Activated T-cell treated with anti-CD3 and anti-CD28 coated beads for 24 hours (primary cell): ENCODE measurements around the gene EP400.

ENCODE experiments used
- DNase-seq: peaks from one replicate; pipeline ENCODE4 v3.0.0-alpha.2; 2020; ENCODE audit warnings: low read depth

EP400 gene

DNA sequence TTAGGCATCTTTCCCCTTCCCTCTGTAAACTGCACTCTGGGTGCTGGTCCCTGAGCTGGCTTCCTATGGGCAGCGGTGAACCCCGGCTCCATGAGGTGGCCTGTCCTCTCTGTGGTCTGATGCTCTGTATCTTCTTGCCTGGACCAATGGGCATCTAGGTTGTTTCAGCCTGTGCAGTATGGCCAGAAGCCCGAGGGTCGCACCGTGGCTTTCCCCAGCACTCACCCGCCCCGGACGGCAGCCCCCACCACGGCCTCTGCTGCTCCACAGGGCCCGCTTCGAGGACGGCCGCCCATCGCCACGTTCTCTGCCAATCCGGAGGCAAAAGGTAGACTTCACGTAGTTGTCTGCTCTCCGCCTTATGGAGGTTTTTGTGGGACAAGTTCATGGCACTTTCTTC is 70.1 kb downstream of the EP400 start:
- no peak for DNase-seq

DNA sequence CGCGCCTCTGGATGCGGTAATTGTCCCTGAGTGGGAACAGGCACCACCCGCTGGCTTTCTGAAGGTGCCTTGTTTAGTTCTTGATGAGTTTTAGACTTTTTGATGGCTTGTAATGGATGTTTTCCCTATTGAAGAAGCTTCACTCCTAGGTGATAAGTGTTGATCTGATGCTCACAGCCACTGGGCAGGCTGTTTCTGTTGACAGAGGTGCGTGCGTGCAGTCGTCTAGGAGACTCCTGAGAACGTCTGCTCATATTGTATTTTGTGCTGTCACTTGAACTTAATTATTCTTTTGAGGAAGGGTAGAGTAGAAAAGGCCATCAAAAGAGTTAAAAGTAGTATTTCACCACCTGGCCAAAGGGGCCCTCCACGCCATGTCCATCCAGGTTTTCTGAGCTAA is 70.5 kb downstream of the EP400 start:
- no peak for DNase-seq

DNA sequence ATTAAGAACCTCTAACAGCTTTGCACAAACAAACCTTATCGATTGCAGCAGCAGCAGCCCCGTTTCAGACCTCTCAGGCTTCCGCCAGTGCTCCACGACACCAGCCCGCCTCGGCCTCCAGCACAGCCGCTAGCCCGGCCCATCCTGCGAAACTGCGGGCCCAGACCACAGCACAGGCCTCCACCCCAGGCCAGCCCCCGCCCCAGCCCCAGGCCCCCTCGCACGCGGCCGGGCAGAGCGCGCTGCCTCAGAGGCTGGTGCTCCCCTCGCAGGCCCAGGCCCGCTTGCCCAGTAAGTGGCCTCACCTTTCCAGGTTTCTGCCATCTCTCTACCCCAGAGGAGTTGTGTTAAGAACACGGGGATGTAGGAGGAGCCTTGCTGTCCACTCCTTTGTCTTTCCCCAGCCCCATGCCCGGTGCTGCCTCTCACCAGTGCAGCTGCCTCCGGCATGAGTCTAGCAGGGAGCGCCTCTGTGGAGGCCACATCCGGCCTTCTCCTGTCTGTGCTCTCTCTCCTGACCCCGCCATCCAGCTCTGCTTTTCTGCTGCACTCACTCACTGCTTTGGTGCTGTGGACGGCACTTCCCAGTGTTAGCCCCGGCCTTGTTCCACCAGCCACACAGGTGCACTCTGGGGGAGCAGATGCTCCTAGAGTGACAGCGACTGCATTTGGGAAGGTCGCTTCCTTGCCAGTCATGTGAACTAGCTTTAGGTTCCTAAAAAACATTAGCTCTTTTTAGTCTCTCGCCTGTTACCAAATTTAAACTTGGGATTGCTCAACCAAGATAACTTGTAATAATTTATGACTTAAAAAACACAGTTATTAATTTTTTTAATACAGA is 71.5 kb downstream of the EP400 start:
- DNase-seq, result no peak

DNA sequence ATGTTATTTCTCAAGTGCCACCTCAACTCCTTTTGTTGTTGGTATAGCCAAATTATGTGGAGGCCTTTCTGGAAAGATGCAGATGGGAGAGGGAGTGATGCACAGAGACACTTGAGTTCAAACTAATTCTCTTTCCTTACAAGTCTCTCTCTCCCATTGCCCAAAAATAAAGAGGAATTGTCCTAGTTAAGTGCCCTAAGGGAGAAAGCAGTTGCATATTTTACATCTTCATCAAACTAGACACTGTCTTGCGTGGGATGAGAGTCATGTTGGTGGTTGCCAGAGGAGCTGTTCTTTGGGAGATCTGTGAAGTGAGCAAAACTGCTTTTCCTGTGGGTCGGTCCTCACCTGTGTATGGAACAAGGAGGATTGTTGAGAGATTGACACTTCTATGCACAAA is 72.2 kb downstream of the EP400 start:
- no peak for DNase-seq

DNA sequence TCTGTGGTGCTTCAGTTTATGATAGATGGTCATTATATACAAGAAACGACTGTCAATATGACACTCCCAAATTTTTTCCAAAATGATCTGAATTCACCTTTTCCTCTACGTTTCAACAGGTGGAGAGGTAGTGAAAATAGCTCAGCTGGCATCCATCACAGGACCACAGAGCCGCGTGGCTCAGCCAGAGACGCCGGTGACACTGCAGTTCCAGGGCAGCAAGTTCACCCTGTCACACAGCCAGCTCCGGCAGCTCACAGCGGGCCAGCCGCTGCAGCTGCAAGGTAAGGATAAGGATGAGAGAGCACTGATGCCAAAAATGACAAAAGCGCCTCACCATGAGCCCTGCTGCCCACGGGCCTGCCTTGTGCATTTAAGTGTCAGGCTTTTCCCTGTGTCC is 73.9 kb downstream of the EP400 start:
- DNase-seq, result no peak

DNA sequence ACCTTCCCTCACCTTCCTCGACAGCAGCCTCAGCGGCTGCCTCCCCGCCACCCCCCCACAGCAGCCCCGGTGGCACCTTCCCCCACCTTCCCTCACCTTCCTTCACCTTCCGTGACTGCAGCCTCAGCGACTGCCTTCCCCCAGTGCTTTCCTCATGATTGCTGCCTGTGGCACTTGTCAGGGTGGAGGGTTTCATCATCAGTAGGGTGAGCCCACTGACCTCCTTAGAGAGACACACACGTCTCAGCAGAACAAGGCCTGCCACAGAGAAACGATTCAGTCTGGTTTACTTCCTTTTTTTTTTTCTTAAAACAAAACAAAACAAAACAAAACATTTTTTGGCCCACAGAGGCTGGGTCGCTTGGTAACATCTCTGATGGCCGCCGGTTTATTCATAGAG is 75.0 kb downstream of the EP400 start:
- no peak for DNase-seq

DNA sequence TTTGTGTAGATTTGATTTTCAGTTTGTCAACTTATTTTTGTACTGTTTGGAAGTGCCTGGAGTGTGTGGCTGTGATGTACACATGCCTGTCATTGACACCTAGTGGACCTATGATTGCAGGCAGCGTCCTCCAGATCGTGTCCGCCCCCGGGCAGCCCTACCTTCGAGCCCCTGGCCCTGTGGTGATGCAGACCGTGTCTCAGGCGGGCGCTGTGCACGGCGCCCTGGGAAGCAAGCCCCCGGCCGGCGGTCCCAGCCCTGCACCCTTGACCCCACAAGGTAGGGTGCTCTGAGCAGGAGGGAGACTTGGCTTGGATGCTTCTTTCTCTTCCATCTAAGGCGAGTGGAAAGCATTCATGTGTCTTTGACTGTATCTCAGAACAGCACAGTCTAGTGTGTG is 75.8 kb downstream of the EP400 start:
- no peak for DNase-seq

DNA sequence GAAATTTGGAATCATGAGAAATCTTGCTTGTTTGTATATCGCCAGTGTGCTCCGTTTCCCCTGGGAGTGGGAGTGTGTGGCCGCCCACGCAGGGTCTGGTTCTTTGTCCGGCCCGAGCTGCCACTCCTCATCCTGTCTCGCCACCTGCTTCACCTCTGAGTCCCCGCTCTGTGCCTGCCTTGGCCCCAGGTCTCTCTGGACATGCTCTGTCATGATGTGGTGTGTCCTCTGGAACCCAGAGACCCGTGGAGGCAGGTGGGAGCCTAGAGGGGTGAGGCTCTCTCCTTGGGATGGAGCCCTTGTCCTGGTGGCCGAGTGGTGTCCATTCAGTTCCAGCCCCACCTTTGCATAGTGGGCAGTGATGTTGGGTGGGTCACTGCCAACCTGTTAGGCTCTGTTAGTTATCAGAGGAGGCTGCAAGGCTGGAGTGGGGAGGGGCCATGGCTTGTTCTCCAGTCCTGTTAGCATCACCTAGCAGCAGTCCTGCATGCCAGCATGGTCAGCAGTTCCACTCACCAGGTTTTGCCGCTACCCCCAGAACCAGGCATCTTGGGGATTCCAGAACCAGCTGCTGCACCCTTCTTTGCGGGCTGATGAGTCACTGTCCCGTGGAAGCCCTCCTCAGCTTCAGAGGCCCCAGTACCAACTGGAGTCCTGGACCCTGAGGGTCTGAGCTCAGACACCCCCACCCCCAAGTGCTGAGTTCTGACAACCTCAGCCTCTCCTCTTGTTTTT is 76.5 kb downstream of the EP400 start:
- no peak for DNase-seq

DNA sequence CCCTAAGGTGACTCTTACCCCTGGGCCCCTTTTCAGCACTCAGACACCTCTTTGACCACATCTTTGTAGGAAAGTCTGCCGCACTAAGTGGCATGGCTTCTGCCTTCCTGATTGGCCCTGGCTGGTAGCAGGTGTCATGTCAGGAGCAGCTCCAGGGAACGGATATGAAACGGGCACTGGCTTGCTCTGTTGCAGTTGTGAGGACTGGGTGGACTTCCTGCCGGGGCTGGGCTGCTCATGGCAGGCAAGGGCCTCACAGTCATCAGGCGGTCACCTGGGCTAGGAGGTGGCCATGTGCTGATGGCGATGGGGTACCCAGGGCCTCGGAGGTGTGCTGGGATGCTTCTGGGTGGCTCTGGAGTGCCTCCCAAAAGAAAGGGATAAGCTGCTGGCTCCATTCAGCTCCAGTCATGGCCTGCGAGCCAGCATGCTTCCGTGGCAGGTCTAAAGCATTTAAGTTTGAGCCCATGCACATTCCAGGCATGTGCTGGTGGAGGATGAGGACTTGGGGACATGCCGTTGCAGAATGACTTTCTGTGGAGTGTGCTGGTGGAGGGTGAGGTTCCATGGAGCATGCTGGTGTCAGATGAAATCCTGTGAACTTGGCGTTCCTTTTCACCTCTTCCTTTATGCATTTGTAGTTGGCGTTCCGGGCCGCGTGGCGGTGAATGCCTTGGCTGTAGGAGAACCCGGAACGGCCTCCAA is 77.2 kb downstream of the EP400 start:
- no peak for DNase-seq

DNA sequence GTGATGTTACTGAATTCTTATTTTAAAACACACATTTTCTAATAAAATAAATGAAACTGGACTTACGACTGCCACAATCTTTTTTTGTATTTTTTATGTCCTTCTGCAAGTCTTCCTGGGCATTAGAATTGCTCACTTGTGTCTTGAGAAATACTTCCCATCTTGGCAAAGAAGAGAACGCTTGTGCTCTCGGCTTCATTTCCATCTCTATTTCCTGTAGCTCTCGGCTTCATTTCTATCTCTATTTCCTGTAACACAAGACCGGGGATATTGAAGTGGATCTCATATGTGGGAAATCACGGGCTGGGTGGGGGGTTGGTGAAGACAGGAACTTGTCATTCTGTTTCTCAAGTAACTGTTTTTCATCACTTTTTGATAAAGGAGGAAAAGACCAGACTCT is 77.9 kb downstream of the EP400 start:
- DNase-seq, result no peak

DNA sequence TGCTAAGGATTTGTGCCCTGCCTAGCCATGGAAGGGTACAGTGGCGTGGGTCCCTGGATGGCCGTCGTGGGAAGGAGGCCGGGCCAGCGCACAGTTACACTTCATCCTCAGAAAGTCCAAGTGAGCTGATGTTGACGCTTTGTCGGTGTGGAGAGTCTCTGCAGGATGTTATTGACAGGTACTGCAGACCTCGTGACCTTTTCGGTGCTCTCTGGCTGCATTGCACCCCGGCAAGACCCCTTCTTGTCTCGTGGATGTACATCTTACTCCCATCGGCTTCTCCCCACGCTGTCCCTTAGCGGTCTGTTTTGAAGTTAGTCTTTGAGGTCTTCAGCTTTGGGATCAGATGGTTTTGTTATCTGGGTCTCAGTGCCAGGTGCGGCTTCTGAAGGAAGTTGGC is 78.4 kb downstream of the EP400 start:
- no peak for DNase-seq

DNA sequence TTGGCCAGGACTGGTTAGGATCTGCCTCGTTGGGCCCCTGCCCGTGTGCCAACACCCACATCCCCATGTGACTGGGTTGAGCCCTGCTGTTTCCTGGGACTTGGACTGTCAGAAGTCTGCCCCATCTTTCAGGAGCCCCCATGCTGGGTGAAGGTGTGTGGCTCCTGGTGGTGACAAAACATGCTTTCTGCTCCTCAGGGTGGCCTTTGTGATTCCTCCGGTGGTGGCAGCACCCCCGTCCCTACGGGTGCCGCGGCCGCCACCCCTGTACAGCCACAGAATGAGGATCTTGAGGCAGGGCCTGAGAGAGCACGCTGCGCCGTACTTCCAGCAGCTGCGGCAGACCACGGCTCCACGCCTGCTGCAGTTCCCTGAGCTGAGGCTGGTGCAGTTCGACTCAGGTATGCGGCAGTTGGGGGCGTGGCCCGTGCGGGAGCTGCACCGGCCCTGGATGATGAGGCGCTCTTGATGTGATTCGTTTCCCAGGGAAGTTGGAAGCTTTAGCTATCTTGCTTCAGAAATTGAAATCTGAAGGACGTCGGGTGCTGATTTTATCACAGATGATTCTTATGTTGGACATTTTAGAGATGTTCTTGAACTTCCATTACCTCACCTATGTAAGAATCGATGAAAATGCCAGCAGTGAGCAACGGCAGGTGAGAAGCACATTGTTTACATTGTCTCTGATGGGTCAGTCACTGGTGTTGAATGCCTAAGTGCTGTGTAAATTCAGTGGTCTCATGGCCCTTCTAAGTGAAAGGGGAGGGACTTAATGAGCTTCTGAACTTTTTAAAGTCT is 80.0 kb downstream of the EP400 start:
- DNase-seq, result no peak

DNA sequence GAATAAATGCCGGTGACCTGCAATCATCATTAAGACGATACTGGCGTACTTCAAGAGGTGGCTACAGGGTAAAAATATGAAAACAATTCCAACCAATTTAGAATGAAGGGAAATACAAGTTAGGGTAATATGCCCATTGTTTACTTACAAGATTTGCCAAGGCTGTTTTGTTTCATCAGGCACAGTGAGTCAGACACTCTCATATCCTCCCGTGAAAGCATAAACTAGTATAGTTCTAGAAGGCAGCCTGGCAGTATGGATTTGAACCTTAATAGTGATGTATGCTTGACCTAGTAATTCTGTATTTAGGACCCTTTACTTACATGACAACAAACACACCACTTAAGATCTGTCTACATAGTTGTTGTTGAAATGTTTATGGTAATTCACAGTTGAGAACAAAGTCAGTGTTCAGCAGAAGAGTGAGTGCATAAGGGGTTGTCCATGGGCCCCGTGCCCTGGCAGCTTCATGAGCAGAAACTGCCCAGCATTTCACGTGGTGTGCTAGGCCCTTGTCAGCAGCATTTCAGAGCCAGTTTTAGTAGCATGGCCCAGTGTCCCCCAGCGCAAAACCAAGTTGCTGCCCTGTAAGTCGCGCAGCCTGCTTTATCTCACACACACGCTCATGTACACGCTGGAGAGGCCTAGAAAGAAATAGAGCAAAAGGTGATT is 80.8 kb downstream of the EP400 start:
- no peak for DNase-seq

DNA sequence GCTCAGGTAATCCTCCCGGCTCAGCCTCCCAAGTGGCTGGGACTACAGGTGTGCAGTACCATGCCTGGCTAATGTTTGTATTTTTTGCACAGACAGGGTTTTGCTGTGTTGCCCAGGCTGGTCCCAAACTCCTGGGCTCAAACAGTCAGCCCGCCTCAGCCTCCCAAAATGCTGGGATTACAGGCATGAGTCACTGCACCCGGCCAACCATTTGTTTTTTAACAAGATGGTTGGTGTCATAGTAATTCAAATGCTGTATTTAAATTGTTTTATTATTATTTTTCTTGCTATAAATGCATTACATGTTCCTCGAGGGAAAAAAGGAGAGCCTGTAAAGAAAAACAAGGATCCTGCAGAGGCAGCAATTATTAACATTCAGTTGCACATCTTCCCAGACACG is 83.9 kb downstream of the EP400 start:
- no peak for DNase-seq

DNA sequence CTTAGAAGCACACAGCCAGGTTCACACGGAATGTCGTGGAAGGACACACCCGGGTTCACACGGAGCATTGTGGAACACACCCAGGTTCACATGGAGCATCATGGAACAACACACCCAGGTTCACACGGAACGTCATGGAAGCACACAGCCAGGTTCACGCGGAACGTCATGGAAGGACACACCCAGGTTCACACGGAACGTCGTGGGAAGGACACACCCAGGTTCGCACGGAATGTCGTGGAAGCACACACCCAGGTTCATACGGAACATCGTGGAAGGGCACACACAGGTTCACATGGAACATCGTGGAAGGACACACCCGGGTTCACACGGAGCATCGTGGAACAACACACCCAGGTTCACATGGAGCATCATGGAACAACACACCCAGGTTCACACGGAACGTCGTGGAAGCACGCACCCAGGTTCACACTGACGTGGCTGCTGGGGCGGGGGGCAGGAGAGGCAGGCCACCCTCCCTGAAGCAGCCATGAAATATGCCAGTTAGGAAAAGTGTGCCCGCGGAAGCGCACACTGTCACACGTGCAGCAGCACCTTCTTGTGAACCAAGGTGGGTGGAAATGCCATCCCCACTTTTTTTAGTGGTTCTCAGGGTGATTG is 86.4 kb downstream of the EP400 start:
- DNase-seq, result no peak

DNA sequence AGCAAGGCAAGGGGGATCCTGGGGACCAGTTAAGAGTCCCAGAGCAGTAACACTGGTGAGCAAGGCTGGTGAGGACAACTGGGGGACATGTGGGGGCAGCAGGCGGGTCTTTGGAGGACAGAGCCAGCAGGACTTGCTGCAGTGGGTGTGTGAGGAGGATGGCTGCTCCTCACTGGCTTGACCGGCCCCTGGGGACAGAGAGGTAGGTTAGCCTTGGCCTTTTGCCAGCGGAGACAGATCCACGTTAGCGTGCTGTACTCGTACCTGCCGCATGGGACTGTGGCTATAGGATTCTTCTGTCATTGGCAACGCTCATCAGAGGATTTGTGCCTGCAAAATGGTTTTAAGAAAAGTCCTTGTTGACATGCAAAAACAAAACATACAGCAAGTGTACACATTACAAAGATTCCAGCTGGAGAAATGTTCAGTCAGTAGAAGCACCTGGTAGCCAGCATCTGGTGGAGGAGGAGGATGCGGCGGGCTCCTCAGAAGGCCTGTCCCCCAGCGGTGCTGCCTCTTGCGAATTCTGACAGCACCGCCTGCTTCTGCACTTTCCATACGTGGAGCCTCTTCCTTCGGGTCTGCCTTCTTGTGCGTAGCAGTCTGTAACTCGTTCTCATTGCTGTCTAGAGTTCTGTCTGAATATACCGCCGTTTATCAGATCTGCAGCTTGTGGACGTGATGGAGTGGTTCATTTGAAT is 91.3 kb downstream of the EP400 start:
- DNase-seq, result no peak

DNA sequence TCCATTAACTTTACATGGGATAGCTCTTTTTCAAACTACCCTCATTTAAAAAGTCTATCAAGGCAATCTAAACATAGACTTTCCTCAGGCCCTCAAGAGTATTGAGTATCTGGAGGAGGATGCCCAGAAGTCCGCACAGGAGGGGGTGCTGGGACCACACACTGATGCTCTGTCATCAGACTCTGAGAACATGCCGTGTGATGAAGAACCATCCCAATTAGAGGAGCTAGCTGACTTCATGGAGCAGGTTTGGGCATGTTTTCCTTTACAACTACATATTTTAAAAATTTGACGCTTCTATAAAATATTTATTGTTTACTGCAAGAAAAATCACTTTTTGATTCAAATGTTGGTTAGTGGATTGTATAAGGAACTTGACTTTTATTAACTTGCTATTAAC is 93.5 kb downstream of the EP400 start:
- no peak for DNase-seq

DNA sequence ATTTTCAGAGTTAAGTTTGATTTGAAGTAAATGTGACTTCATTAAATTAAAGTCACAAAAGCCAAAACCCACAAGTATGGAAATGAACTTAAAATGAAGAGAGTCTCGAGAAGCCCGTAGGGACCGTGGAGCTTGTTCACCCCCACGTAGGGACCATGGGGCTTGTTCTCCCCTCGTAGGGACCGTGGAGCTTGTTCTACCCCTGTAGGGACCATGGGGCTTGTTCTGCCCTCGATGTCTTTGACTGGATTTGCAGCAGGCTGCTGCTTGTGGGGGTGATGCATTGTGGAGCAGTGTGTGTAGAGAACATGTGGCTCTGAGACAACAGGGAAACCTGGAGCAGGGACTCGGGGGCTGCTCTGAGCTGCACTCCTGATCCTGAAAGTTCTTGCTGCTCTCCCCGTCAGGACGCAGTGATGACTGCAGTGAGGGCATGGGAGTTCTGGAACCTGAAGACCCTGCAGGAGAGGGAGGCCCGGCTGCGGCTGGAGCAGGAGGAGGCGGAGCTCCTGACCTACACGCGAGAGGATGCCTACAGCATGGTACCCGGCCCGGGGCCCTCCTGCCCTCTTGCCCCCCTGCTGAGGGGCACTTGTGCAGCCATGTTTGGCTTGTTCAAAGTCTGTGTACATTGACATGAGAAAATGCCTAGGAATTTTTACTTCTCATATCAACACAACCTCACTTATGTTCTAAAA is 94.2 kb downstream of the EP400 start:
- no peak for DNase-seq

DNA sequence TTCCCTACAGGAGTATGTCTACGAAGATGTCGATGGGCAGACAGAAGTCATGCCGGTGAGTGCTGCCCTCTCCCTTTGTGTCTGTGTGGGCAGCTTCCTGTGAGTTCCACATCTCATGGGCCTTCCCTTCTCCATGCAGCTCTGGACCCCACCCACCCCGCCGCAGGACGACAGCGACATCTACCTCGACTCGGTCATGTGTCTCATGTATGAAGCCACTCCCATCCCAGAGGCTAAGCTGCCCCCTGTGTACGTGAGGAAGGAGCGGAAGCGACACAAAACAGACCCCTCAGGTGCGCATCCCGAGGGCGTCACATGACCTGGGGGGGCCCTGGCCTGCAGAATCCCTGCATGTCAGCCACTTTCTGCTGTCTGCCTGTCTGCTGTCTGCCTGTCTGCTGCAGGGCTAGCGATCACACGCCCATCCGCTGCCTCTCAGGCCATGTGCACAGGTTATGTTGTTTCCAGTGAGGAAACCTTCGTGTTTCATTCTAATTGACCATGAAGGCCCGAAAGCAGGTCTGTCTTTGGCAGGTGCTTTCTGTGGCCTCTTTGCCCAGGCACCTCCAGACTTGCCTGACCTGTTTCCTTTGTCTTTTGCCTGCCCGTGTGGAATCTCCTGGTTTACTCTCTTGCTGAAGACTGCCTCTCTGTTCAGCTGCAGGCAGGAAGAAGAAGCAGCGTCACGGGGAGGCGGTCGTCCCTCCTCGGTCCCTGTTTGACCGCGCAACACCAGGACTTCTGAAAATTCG is 95.1 kb downstream of the EP400 start:
- no peak for DNase-seq
